Measurements from ENCODE around the gene SRRM3. TPM values are rescaled to one million over a fixed set of nuclear protein-coding genes. Genes with fewer than 3 reads are reported as not detected.

The SRRM3 gene
- polyA plus RNA-seq, 1 donor from 2014 or later = 34.9 TPM

GRCh38 chr7:76293407-76293901 is 91.8 kb downstream of the SRRM3 start:
- no peak for TF ChIP-seq MXI1 (conservative IDR thresholded peaks at IDR 0.05; ENCODE audit: poor library complexity, severe bottlenecking)
- Histone ChIP-seq H3K9ac (ENCODE audit: low read length) (no peak overlapping the region), H3K9me2 (ENCODE audit: insufficient read depth, low read length) (no peaks in the 10 kb centered on the region), H3K4me3 (ENCODE audit: low read length) (no peak overlapping the region), H3K4me2 (ENCODE audit: low read length) (no peak overlapping the region), H3K27me3 (ENCODE audit: insufficient read depth, low read depth, low read length) (no peaks in the 10 kb centered on the region), H4K20me1 (ENCODE audit: insufficient read depth) (no peaks in the 10 kb centered on the region), H3K9me3 (ENCODE audit: low read length) (no peaks in the 10 kb centered on the region), H3K79me2 (replicated peaks; ENCODE audit: insufficient read depth, low read length) (no peaks in the 10 kb centered on the region), H3F3A (ENCODE audit: insufficient read depth, low read length, poor library complexity, severe bottlenecking) (no peaks in the 10 kb centered on the region), H3K36me3 (ENCODE audit: insufficient read depth, low read length) (no peaks in the 10 kb centered on the region), H2AFZ (ENCODE audit: low read depth, low read length) (no peak overlapping the region), H3K27ac (ENCODE audit: low read length) (no peak overlapping the region)

- no peak overlapping the region for H3K4me3 ChIP-seq (ENCODE audit: low read length)
- no peak for TF ChIP-seq MXI1 (conservative IDR thresholded peaks at IDR 0.05; ENCODE audit: poor library complexity, severe bottlenecking)
- no peak for TF ChIP-seq POLR2AphosphoS5 (IDR thresholded peaks at IDR 0.05)
- no peak for TF ChIP-seq CTCF (IDR thresholded peaks at IDR 0.05; ENCODE audit: poor library complexity, severe bottlenecking)
- TF ChIP-seq REST (IDR thresholded peaks at IDR 0.05; ENCODE audit: borderline replicate concordance) = no peak
- TF ChIP-seq TAF1 (IDR thresholded peaks at IDR 0.05; ENCODE audit: low read depth) = no peak
- TF ChIP-seq SMC3 (conservative IDR thresholded peaks at IDR 0.05; ENCODE audit: poor library complexity) = no peak
- TF ChIP-seq EZH2 (IDR thresholded peaks at IDR 0.05; ENCODE audit: borderline replicate concordance, insufficient read depth, low read length, poor library complexity, severe bottlenecking) = no peak
- TF ChIP-seq RAD21 (conservative IDR thresholded peaks at IDR 0.05) = no peak
- TF ChIP-seq EP300 (conservative IDR thresholded peaks at IDR 0.05; ENCODE audit: poor library complexity, severe bottlenecking) = no peak
- H3K4me2 ChIP-seq (ENCODE audit: low read length) = no peak overlapping the region
- H3K27me3 ChIP-seq (ENCODE audit: insufficient read depth, low read depth, low read length) = no peaks in the 10 kb centered on the region
- H4K20me1 ChIP-seq (ENCODE audit: insufficient read depth) = no peaks in the 10 kb centered on the region
- H3K36me3 ChIP-seq (ENCODE audit: insufficient read depth, low read length) = no peaks in the 10 kb centered on the region
- H3K9ac ChIP-seq (ENCODE audit: low read length) = no peak overlapping the region
- no peaks in the 10 kb centered on the region for H3K9me2 ChIP-seq (ENCODE audit: insufficient read depth, low read length)
- no peaks in the 10 kb centered on the region for H3F3A ChIP-seq (ENCODE audit: insufficient read depth, low read length, poor library complexity, severe bottlenecking)
- no peak overlapping the region for H2AFZ ChIP-seq (ENCODE audit: low read depth, low read length)
- no peaks in the 10 kb centered on the region for H3K9me3 ChIP-seq (ENCODE audit: low read length)
- H3K79me2 ChIP-seq (replicated peaks; ENCODE audit: insufficient read depth, low read length) = no peaks in the 10 kb centered on the region
- no peak overlapping the region for H3K27ac ChIP-seq (ENCODE audit: low read length)
These were observed 92.8 kb downstream of the SRRM3 start for GRCh38 chr7:76294344-76295024.

All from neural cell (in vitro differentiated cells).